Right renal pelvis (tissue), 4 donors: ENCODE data around the gene RNF121. TPM values are rescaled to one million over a fixed set of nuclear protein-coding genes. Genes with fewer than 3 reads are reported as not detected.

Experiments used
- DNase-seq, 4 donors: peaks; one replicate each; pipeline ENCODE4 v3.0.0-alpha.2; 2013; ENCODE audit warnings: low read depth in 4 of 4, low spot score in 3 of 4, missing footprints in 1 of 4
- polyA plus RNA-seq, 4 donors: library from polyadenylated mRNA; unstranded; fragments of 120-200 nt; gene quantifications; one replicate each; pipeline ENCODE4 v1.2.1, GENCODE V29; 2013; ENCODE audit not compliant: insufficient read length in 4 of 4

RNF121 gene
- polyA plus RNA-seq, 4 donors = 38.7 to 42.7 (median 39.6) TPM

DNA sequence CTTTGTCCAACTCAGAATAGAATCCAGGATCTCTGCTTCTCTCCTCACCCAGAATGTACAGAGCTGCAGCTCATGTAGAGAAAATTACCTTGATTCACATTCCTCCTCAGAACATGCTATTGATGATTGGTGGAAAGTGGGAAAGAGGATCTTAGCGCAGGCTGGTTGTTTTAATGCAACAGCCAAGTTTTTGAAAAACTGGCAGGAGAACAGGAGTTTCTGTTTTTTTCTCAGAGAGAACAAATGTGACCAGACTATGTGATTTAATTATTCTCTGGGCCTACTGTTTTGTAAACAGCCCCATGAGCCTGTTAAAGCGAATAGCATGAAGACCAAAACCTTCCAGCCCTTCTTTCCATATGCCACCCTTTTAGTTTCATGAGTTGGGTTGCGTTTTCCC is 50.8 kb downstream of the RNF121 start:
- no peak for DNase-seq

DNA sequence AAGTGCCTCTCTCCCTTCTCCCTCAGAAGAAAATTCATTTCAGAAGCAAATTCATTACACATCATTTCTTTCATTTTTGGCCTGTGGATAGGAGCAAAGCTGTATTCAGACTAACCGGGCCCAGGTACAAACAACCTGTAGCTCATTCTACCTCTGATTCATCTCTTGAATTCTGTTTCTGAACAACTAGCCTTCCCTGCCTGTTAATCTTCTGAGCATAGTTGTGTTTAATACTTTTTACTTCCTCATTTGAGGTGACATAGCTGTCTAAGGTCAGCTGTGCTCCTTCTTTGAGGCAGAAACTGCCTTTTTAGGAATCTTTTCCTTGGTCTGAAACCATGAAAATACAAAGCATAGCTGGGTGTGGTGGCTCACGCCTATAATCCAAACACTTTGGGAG is 57.3 kb downstream of the RNF121 start:
- DNase-seq = no peak

DNA sequence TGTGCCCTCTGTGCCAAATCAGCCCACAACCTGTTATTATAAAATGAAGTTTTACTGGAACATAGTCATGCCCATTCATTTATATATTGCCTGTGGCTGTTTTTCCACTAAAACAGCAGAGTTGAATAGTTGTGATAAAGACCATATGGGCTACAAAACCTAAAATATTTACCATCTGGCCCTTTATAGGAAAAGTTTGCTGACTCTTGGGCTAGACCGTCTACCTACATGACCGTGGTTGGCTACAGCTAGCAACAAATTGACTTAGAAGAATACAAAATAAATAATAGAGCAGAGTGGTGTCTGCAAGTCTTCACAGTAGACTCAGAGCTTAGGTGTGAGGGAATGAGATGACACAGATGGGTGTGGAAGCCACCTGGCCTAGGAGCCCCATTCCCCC is 58.7 kb downstream of the RNF121 start:
- no peak for DNase-seq

DNA sequence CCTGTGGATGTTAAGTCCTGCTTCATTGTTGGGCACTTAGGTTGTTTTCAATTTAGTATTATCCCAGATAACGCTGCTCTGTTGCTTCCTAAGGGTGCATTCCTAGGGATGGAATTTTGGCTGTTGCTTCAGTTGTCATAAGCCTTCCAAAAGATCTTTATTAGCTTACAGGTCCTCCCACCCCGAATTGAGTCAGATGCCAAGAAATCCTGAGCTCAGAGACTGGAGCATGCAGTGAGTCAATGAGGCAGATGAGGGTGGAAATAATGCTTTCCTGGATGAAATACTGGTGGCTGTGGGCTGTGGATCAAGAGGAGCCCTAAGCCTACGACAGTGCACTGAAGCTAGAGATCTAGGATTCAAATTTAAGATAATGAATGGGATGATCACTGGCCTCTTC is 59.2 kb downstream of the RNF121 start:
- no peak for DNase-seq

DNA sequence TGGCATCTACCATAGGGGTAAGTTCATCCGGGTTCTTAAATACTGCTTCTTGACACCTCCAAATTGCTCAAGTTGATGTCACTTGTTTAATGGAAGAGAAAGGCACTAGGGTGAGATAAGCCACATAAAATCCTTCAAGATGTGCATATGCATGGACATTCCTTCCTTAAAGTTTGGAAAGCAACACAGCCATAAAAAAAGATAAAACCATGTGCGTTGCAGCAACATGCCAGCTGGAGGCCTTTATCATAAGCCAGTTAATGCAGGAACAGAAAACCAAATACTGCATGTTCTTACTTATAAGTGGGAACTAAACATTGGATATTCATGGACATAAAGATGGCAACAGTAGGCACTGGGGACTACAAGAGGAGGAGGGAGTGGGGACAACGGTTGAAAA is 61.9 kb downstream of the RNF121 start:
- DNase-seq = no peak

DNA sequence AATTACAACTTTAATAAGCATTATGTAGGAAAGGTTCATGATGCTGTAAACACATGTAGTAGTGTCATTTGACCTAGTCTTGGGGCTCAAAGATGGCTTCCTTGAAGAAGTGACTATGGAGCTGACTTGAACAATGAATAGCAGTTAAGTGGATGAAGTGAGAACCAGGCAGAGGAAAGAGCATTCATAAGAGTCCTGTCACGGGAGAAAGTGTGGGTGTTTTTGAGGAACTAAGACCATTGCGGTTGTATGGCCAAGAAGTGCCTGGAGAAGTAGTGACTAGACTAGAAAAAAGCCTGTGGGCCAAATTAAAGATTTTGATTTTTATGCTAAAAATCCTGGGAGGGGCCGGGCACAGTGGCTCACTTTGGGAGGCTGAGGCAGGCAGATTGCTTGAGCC is 62.6 kb downstream of the RNF121 start:
- no peak for DNase-seq

DNA sequence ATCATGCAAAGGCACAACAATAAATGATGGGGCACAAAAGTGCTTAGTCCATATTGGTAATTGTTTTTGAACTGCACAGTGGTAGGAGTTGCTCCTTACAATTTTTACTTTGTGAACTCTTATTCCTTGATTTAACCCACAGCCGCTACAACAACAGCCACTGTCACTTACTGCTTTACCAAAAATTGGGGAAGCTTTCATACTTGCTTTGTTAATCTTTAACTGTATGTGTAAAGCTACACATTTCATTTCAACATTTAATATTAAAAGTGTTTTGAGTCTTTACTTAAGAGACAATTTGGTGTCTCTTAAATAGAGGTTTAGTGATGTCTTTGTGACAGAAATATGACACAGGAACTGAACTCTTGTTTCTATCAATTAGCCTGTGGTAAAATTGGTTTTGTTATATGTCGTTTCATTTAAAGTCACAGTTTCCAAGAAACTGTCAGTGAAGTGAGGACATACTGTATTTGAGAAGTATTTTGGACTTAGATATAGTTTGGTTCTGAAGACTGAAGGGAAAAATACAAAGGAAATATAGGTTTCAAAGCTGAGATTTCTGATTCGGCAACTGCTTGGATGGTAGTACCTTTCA is 63.4 kb downstream of the RNF121 start:
- DNase-seq = no peak

DNA sequence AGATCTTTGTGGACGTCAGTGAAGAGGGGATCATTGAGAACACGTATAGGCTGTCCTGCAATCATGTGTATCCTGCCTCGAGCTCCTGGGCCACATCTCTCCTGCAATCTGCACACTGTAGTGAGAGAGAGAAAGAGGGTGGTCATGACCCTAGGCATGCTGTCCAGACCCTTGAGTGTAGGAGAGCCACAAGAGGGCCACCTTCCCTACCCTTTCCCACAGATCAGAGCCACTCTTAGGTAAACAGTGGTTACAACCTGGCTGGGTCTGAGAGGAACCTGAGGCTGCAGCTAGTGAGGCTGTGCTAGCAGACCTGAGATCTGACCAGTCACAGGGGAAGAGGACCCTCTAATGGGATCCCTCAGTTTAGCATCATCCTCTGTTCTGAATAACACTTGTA is 65.9 kb downstream of the RNF121 start:
- DNase-seq = no peak

DNA sequence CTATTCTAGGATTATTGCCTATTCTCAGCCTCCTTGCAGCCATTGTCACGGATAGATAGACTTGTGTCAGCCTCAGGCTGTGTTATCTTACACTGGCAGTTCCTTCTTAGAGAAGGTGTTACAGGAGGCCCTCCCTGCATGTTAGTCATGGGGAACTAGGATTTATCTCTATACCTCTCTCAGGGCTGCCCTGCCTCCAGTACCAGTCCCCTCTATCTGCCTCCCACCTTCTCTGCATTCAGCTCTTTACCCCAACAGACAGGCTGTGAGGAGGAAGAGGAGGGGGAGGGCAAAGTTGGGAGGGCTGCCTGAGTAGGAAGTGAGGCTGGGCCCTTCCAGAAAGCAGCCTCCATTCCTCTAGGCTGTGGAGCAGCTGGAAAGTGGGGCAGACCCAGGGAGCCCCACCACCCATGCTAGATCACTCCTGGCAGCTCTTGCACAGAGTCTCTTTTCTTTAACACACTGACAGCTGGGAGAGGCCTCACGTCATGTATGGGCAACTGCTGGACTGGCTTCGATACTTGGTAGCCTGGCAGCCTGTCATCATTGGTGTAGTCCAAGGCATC is 67.0 kb downstream of the RNF121 start:
- no peak for DNase-seq

DNA sequence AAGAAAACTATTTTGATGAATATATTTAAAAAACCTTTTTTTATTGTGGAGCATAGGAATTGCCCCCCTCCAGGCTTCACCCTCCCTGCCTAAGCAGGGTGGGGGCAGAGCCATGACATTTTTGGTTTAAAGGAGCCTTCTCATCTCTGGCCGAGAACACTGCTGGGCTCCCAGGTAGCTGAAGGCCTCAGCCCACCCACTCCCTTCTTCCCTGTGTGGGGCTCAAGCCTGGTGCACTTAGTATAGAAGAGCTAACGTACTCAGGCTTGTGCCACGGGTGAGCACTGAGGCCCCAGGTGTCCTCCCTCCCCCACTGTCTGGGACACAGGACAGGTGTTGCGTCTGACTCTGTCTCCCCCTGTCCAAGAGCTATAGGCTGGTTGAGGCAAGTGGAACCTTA is 67.7 kb downstream of the RNF121 start:
- no peak for DNase-seq

DNA sequence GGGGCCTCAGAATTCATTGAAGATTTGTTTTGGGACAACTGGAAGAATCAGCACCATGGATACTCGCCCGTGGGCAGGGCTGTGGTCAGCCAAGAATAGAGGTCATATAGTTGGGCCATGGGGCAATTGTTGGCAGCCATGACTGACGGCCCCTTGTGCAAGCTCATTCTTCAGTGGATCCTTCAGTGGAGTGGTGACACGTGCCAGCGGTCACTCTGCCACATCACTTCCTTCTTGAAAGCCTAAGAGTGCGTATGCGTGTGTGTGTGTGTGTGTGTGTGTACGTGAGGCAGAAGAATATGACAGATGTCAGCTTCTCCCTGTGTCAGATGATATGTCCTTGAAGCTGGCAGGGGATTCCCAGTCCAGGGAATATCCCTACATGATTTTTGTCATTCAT is 68.1 kb downstream of the RNF121 start:
- no peak for DNase-seq

DNA sequence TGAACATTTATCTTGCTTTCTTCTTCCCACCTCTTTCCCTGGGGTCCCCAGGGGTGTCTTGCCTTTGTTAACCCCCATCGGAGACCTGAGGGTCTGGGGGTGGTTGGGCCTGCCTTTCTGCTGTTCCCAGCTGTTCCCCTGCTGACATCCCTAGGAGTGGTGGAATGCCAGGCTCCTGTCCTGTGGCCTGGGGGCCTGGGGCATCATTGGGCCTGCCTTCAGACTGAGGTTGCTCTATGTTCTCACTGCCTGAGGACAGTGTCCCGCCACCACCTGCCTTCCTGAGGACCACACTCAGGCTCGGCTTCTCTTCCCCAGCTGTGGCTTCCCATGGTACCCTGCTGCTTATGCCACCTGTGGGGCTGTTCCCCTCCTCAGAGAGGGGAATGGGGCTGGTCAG is 68.7 kb downstream of the RNF121 start:
- DNase-seq = no peak

DNA sequence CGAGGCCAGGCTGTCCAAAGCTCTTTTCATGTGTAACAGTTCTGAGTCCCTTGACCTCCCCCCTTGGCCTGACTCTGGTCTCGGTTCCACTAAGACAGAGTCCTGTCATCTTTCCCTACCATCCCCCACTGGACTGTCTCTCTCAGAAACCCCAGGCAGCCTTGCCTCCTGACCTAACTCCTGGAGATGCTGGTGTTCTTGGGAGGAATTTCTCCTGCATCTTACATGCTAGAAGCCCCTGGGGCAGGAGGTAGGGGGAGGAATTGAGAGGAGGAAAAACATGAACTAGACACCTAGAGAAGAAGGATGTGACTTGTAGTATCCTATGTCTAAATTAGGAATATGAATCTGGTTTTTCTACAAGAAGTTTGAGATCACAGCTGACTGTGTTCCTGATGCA is 69.2 kb downstream of the RNF121 start:
- DNase-seq = no peak

DNA sequence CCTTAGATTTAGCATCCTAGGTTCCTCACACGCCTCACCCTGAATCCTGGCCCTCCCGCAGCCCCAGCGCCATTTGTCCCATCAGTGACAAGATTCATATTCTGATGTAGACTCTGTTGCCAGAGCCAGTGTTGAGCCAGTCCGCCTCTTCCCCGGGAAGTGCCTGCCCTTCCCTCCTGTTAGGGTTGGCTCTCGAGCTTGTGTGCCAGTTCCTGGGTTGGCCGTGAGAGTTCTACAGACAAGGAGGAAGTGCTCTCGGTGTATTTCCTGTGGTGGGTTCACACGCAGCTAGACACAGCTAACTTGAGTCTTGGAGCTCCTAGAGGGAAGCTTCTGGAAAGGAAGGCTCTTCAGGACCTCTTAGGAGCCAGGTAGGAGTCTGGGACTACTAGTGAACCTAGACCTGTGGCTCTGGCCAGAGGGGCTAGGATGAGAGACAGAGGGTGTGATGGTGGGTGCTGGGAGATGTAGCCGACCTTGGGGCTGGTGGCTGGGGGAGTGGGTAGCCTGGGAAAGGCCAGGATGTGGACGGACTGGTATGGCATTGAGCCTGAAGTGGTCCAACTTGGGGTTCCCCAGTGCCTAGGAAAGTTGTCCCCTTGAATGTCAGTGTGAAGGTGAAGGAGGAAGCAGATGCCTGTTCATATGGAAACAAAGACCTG is 69.9 kb downstream of the RNF121 start, which contains the start of gene IL18BP:
Gene IL18BP, plus strand, starts transcription at position 261 of the 662 bp plus-strand sequence. CDS start 1,076 bp downstream, outside the sequence.
- no peak for DNase-seq

DNA sequence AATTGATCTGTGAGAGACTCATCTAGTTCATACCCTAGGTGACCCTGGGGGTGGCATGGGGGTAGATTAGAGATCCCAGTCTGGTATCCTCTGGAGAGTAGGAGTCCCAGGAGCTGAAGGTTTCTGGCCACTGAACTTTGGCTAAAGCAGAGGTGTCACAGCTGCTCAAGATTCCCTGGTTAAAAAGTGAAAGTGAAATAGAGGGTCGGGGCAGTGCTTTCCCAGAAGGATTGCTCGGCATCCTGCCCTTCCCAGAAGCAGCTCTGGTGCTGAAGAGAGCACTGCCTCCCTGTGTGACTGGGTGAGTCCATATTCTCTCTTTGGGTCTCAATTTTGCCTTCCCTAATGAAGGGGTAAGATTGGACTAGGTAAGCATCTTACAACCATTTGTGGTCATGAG is 70.5 kb downstream of the RNF121 start:
- no peak for DNase-seq

DNA sequence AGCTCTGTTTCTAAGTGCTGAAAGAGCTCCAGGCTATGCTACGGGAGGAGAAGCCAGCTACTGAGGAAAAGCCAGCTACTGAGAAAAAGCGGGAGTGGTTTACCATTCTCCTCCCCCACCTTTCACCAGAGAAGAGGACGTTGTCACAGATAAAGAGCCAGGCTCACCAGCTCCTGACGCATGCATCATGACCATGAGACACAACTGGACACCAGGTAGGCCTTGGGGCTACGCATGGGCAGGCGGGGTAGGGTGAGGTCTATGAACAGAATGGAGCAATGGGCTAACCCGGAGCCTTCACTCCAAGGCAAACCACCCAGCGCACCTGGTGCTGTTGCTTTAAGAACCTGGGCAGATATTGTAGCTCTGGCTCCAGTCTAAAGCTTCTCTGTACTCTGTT is 71.0 kb downstream of the RNF121 start:
- DNase-seq = no peak

DNA sequence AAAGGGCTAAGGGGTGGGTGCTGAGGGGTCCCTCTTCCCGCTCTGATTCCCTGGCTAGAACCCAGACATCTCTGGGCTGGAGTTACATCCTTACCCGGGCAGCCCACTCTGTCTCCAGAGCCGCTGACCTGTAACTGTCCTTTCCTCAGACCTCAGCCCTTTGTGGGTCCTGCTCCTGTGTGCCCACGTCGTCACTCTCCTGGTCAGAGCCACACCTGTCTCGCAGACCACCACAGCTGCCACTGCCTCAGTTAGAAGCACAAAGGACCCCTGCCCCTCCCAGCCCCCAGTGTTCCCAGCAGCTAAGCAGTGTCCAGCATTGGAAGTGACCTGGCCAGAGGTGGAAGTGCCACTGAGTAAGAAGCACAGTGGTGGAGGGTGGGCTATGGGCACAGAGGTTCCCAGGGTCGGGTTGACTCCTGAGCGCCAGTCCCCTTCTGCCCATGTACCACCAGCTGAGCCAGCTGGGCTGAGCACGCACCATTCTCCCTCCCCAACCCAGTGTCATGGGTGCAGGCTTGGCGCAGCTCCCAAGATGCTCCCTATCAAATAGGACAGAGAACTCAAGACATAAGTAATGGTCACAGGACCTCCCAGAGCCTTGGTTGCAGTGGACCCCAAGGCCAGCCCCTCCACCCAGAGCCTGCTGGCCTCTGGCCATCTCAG is 71.5 kb downstream of the RNF121 start:
- DNase-seq = no peak

DNA sequence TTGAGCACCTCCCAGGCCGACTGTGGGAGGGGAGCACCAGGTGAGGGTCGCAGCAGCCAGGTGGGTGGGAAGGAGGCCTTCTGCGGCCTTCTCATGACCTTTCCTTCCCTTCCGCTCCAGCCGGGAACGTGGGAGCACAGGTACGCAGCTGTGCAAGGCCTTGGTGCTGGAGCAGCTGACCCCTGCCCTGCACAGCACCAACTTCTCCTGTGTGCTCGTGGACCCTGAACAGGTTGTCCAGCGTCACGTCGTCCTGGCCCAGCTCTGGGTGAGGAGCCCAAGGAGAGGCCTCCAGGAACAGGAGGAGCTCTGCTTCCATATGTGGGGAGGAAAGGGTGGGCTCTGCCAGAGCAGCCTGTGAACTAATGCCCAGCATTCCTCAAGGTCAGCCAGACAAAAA is 72.4 kb downstream of the RNF121 start:
- DNase-seq = no peak

DNA sequence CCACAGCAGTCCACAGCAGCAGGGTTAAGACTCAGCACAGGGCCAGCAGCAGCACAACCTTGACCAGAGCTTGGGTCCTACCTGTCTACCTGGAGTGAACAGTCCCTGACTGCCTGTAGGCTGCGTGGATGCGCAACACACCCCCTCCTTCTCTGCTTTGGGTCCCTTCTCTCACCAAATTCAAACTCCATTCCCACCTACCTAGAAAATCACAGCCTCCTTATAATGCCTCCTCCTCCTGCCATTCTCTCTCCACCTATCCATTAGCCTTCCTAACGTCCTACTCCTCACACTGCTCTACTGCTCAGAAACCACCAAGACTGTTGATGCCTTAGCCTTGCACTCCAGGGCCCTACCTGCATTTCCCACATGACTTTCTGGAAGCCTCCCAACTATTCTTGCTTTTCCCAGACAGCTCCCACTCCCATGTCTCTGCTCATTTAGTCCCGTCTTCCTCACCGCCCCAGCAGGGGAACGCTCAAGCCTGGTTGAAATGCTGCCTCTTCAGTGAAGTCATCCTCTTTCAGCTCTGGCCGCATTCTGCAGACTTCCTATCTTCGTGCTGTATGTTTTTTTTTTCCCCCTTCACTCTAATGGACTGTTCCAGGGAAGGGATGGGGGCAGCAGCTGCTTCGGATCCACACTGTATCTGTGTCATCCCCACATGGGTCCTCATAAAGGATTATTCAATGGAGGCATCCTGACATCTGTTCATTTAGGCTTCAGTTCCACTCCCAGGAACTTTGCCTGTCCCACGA is 73.2 kb downstream of the RNF121 start:
- DNase-seq = no peak

DNA sequence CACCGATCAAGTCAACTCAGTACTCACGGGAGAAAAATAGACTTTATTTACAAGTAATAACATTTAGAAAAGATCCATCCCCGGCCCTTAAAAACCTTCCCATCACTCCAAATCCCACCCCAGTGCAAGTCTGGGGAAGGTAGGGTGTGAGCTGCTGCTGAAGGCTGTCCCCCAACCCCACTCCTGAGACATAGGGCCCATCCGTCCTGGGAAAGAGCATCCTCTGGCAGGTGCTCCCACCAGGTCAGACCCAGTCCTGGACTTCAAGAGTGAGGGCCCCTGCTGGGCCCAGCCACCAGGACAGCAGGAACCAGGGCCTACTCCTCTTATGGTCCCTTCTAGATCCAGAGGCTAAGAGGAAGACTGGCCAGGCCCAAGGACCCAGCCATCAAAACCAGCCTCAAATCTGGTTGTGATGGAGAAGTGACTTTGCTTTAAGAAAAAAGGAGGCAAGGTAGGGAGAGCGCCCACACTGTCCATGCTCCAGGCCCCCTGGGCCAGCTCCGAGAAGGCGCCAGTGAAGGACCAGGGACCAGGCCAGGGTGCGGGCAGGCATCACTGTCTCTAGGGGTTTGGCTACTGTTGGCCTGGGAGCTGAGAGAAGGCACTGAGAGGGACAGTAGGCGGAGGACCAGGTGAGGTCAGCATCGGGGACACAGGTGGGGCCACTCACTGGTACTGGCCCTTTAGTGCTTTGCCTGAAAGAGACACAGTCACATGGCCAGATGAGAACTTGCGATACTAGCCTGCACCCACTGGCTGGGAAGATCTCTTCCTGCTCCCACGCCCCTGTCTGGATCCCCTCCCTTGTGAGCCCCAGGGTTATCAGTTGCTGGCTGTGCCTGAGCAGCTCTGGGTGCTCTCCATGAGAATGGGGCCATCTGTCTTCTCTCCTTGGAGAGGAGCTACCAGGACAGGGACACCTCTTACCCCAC is 74.3 kb downstream of the RNF121 start:
- no peak for DNase-seq
